8988T (cell line): Measurements from ENCODE around the gene DUSP16.
"Not testable (repeated sequence)": the region's sequence is repeated elsewhere in the genome, so short reads cannot be mapped to it uniquely, and the experiment has no call there.

ENCODE experiments used
- DNase-seq: peaks from one replicate; pipeline ENCODE4 v3.0.0; 2011

DUSP16 gene

DNA sequence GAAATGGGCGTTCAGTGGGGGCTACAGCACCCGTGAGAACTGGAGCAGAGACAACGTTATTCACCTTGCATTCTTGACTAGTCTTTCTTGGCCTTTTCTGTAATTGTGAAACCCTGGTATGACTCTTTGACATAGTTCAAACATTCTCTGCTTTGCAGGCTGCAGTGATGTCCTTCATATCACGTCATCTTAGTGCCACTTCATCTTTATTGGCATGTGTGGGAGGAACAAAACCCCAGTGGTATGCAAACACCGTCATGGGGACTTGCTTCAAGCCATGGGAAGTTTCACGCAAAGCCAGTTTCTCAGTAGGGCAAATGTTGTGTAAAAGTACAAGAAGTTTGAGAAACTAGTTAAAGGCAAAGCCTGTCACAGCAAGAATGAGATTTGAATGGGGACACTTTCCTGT, 20.2 kb upstream of the DUSP16 start:
- DNase-seq, result no peak

DNA sequence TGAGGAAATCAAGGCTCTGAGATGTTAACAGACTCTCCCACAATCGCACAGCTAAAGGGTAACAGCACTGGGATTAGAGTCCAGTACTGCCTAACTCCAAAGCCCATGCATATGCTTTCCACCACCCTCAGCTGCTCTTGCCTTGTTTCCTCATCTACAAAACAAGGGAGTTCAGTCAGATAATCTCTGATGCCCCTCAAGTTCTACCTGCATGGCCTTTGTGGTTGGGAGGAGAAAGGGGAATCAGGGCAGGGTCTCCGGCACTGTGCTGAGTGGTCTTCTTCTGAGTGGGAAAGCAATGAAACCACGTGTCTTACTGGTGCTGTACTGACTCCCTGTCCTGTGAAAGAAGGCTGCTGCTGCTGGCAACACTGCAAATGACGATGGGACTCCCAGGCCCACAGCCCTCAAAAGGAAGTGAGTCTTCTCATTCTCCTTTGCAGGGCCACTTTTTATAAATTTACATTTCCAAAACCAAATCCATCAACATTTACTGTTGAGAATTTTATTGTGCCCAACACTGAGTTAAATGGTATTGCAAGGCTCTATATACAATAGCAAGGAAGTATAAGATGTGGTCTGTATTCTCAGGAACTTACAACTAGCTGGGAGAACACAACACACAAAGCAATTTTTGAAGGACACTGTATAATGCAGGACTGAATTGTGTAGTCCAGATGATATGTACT, 19.7 kb upstream of the DUSP16 start:
- DNase-seq, result no peak

DNA sequence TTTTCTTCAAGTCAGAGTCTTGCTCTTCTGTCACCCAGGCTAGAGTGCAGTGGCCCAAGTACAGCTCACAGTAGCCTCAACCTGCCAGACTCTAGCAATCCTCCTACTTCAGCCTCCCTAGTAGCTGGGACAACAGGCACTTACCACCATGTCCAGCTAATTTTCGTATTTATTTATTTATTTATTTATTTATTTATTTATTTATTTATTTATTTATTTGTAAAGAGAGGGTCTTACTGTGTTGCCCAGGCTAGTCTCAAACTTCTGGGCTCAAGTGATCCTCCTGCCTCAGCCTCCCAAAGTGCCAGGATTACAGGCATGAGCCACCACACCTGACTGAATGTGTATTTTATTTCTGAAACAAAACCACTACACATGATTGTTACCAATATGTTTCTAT, 18.1 kb upstream of the DUSP16 start:
- DNase-seq, result not testable (repeated sequence)

DNA sequence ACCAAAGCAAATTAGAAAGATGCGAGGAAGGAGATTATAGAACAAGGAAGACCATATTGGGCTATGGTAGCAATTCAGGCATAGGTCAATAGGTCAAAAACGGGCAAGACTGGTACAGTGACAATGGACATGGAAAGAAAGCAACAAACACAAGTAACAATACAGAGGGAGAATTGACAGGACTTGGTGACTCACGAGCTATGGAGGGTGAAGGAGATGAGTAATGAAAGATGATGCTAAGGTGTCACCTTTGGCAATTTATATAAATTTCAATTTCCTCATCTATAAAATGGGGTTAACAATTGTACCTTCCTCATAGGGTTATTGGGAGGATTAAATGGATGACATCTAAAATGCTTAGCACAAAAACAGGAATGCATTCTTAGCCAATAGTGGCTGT, 15.1 kb upstream of the DUSP16 start:
- no peak for DNase-seq

DNA sequence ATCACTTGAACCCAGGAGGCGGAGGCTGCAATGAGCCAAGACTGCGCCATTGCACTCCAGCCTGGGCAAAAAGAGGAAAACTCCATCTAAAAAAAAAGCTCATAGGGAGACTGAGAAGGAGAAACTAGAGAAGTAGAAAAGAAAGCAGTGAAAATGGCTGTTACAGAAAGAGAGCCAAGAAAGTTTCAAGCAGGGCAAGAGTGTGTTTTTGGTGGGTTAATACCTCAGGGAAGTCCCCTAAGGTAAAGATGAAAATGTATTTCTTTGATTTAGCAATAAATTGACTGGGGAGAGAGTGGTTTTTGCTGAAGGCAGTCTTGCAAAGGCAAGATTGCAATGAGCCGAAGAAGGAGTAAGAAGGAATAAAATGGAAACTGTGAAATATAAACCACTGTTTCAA, 10.0 kb upstream of the DUSP16 start:
- DNase-seq, result no peak

DNA sequence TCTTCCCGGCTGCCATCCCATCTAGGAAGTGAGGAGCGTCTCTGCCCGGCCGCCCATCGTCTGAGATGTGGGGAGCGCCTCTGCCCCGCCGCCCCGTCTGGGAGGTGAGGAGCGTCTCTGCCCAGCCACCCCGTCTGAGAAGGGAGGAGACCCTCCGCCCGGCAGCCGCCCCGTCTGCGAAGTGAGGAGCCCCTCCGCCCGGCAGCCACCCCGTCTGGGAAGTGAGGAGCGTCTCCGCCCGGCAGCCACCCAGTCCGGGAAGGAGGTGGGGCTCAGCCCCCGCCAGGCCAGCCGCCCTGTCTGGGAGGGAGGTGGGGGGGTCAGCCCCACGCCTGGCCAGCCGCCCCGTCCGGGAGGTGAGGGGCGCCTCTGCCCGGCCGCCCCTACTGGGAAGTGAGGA, 3.3 kb upstream of the DUSP16 start:
- not testable (repeated sequence) for DNase-seq

DNA sequence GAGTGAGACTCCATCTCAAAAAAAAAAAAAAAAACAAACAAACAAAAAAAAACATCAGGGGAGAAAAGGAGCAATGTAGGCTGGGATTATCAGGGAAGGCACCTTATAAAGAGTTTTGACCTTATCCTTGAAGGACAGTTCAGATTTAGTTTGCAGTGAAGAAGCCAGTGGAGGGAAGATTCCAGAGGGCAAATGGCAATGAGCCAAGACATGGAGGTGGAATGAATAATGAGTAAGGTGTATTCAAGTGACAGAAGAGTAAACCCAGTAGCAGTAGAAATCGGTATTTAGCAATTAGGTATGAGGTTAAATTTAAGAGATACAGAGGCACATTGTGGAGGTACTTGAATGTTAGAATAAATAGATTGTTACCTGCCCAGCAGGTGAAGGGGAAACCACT, 2.2 kb upstream of the DUSP16 start:
- DNase-seq, result no peak

DNA sequence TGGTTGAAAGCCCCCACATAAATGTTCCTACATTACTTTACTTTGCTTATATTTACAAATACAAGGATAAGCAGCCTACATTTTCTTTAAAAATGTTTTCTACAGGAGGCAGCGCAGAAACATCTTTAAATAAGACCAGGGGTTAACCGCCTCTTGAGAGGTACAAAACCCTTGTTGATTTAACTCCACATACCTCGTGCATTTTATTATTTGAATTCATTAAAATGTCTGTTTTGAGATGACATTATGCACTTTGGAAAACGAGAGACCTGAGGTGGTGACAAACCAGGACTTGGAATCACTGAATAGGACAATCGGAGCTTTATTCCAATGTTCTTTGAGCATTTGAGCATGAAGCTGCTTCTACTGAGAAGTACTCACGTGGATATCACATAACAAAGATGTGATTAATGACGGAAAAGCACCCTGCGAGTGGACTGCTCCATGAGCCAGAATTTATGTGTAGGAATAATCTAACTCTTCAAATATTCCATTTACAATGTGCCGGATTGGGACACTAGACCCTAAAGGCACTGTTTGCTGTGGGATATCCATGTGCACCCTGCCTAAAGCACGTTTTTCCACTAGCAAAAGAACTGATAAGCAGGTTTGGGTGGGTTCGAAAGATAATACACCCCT, 746 bp upstream of the DUSP16 start:
- no peak for DNase-seq

DNA sequence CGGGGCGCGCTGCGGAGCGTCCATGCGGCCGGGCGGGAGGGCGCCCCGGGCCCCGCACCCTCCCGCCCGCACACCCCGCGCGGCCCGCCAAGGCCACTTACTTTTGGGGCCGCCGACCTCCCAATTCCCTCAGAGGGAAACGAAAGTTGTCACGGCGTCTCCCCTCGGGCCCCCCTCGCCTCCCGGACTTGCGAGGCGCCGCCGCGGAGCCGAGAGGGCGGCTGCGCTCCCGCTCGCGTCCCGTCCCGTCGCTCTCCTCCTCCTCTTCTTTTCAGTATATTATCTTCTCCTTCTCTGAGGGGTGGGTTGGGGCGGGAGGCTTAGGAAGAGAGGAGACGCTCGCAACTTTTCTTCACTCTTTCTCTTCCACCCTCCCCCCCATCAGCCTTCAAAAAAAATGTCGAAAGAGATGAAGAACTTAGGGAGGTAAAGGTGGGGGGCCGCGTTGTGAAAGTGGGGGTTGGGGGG, 613 bp downstream of the DUSP16 start:
- no peak for DNase-seq

DNA sequence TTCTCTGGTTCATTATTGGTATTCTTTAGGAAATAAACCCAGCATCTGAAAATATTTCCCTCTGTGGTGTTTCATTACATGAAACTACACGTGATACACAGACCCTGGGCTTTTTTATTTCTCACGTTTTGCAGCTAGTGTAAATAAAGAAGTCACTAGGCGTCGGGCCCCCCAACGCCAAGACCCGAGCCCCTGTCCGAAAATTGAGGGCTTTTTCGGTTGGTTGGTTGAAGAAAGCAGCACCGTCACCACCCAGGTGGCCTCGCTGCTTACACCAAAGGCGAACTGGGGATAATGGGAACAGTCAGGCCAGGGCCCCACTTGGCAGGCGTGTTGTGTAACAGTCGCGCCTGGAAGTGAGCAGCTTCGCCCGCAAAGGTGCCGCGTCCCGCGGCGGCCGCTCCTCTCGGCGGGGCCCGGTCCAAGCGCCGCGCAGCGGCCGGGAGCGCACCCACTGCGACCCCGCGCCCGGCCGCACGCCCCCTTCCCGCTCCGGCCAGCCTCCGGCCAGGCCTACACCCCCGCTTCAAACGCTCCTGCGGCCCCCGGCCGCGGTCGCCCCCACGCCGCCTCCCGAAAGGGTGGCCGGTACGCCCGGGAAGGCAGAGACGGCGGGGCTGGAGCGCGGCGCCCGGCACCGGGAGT, 1.2 kb downstream of the DUSP16 start:
- DNase-seq, result no peak

DNA sequence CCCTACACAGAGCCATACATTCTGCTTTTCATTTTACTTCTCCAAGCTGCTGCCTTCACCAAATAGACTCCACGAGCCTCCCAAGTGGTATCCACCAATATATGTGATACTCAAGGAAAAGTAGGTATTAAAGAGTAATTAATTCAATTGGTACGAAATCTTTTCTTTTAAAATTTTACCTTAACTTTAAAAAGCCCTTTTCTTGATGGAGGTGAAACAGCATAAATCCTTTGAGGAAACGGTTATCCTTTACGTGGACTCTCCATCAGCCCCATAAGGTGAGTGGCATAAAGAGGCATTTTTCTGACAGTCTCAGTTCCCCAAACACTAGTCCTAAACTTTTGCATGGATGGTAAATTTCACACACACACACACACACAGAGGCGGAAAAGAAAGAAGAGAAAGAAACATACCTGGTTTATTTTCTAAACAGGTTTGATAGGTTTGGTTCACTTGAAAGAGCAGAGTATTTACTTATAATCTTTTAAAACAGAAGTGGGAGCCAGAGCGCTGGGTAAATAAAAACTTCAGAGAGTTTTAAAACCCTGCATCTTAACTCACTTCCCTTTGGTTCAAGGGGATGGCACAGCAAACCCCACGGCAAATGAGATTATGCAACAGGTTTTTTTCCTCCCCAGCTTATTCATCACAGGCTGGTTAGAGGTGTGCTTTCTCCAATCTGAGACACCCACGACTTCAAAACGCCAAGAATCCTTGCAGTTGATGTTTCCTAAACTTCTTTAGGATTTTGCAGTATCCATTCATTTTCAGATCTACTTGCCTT, 1.9 kb downstream of the DUSP16 start:
- DNase-seq, result no peak

DNA sequence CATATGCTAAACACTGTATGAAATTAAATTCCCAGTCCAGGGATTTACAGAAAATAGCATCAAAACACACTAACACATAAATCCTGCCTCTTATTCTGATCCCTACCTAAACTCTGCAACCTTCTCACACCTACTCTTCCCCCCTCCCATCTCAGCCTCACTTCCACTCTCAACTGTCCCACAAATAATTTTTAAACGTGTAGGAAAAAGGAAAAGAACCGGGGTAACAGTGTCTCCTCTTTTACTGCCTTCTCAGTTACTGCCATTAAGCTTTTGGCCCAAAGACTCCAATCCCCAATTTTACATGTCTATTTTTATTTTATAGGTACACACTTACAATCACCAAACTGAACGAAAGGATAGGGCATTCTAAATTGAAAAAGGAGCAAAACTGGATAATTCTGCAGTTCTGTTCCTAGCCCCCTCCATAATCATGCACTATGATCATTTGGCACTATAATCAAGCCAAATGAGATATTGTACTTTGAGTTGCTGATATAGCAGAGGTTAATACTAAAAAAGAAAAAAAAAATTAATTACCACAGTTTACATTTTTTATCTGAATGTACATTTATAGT, 2.9 kb downstream of the DUSP16 start:
- DNase-seq, result no peak

DNA sequence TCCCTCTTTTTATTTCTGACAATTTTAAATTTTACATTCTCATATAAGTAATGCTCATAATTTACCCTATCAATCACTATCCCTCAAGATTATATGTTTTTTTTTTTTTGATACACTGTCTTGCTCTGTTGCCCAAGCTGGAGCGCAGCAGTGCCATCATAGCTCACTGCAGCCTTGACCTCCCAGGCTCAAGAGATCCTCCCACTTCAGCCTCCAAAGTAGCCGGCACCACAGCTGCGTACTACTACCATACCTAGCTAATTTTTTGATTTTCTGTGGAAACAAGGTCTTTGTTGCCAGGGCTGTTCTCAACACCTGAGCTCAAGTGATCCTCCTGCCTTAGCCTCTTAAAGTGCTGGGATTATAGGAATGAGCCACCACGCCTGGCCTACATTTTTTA, 4.4 kb downstream of the DUSP16 start:
- no peak for DNase-seq

DNA sequence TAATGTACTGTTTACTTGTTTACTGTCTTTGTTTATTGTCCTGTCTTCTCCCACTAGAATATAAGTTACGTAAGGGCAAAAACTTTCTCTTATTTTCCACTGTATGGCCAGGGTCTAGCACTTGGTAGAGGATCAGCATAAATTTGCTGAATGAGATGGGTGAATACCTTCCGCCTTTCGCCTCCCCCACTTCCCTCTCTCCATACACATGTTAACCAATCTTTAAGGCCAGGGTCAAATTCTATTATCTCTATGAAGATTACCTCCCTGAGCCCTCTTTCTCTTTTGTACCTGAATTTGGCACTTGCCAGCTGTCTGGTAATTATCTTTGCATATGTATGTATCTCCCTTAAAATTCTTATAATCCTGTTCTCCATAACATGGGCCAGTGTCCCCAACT, 4.9 kb downstream of the DUSP16 start:
- no peak for DNase-seq

DNA sequence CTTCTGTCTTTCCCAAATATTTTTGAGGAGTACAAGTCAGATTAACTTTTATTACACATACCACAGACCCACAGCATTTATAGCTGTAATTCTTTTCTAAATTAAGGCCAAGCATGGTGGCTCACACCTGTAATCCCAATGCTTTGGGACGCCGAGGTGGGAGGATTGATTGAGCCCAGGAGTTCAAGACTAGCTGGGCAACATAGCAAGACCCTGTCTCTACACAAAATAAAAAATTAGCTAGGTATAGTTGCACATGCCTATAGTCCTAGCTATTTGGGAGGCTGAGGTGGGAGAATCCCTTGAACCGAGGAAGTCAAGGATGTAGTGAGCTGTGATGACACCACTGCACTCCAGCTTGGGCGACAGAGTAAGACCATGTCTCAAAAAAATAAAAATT, 7.0 kb downstream of the DUSP16 start:
- DNase-seq, result no peak

DNA sequence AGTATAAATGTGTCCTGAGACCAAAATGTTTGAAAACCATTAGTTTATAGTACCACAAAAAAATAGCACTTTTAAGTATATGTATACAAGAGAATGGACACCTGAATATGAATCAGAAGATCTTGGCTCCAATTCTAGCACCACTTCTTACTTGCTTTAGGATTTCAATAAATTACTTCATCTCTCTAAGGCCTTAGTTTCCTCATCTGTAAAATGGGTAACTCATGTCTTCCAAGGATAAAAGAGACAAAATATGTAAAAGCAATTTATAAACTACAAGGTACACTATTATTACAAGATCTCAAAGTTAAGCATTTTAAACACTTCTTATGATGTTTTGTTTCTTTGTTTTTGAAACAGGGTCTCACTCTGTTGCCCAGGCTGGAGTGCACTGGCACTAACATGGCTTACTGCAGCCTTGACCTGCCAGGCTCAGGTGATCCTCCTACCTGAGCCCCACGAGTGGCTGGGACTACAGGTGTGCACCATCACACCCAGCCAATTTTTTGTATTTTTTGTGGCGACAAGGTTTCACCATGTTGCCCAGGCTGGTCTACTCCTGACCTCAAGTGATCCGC, 9.4 kb downstream of the DUSP16 start:
- no peak for DNase-seq

DNA sequence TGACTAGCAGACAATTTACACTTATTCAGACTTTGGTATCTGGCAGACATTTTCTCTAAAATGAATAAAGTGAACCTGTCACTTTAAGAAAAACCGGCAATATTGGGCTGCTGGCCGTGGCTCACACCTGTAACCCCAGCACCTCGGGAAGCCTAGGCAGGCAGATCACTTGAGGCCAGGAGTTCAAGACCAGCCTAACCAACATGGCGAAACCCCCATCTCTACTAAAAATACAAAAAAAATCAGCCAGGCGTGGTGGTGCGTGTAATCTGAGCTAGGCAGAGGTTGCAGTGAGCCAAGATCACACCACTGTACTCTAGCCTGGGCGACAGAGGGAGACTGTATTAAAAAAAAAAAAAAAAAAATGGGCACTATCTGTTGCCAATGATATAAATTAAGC, 11.5 kb downstream of the DUSP16 start:
- DNase-seq, result no peak

DNA sequence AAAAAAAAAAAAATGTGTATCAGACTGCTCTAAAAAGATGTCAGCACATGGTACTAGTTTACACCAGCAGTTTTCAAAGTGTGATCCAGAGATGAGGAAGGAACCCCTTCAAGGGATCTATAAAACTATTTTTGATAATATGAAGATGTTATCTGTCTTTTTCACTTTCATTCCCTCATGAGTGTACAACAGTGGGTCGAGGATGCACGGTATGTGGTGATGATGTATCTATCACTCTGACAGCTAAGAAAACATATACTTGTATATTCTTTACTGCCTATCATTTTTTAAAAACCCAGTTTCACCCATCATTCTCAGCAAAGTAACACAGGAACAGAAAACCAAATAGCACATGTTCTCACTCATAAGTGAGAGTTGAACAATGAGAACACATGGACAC, 12.4 kb downstream of the DUSP16 start:
- no peak for DNase-seq

DNA sequence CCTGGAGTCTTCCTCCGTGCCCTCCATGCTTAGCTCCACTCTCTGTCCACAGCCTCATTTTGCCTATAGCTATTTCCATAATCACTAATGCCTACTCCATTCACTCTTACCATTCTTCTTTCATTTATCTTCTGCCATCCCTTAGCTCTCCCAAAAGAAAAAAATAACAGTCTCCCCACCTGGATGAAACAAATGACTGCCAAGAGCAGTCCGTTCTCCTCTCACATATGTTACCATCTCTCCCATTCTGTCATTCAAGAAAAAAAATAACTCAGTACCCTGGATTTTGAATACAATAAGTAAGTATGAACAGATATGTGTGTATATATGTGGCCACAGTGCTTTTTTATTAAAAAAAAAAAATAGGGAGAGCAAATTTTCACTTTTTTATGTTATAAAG, 13.2 kb downstream of the DUSP16 start:
- no peak for DNase-seq

DNA sequence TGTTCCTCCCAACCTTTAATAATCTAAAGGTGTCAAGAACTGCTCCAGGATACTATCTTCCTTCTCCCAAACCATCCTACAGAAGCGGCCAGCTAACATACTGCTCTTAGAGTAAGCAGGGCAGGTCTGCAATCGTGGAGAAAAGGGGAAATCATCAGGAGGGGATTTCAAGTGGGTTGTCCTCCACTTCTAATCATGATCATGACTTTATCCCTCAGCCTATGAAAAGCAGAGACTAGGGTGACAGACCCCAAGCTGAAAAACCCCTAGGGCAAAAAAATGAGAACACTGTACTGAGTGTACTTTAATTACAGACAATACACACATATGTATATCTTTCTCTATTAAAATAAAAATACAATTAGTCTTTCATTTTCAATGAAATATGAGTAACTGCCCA, 13.9 kb downstream of the DUSP16 start:
- DNase-seq, result no peak

DNA sequence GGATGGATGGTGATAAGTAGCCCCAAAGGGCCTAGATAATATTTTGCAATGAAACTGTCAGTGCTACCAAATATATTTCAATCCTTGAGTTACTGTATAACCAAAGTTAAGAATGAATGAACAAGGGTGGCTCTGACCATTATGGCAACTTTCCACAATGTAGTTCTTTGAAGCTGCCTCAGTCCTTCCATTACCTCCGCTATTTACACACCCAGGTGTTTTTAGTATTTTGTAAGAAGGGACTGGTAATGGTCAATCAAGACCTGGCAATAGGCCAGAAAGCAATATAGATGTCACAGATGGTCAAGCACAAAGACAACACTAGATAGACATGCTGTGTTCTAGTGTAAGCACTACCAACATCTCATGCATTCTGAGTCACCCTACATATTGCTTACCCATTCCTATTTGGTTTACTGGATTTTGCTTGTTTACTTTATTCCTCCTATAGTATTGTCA, 16.3 kb downstream of the DUSP16 start:
- no peak for DNase-seq

DNA sequence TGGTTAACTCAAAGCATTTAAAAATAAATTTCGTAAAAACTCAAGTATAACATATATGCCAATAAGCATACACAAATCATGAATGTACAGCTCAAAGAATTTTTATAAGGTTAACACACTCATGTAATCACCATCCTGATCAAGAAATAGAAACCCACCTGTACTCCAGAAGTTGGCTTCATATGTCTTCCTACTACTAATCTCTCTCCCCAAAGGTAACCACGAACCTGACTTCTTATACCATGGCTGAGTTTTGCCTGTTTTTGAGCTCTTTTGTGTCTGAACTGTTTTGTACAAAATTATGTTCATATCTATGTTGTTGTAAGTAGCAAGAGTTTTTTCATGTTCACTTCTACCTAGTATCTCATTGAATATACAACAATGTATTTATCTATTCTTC, 18.7 kb downstream of the DUSP16 start:
- no peak for DNase-seq

DNA sequence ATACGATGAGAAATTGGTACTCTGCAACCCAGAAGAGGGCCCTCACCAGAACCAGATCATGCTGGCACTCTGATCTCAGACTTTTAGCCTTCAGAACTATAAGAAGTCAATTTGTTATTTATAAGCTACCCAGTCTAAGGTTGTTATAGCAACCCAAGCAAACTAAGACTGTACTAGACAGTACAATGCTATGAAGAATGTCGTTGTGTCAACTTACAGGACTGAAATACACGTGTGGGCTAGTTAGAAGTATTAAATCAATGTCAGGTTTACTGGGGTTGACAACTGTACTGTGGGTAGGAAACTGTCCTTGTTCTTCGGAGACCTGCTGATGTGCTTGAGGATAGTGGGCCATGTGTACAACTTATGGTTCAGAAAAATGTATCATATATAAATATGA, 19.7 kb downstream of the DUSP16 start:
- DNase-seq, result no peak
